Astrocyte of the cerebellum (primary cell): Measurements from ENCODE around the gene CATSPER1.
A peak's percentile ranks its signal among the peaks of the same experiment; 100 is the strongest.

Experiments used
- DNase-seq: peaks from one replicate; pipeline ENCODE4 v3.0.0-alpha.2; 2011; ENCODE audit warnings: low read depth
- H3K4me3 ChIP-seq: 2 replicates; pipeline ENCODE4 v1.5.1; 2011; ENCODE audit warnings: mild to moderate bottlenecking, low read depth, low read length, moderate library complexity
- CTCF ChIP-seq: IDR thresholded peaks from 2 replicates; pipeline ENCODE4 v1.5.1; 2012; ENCODE audit warnings: low read length, low read depth, moderate library complexity, mild to moderate bottlenecking; ENCODE audit errors: missing control alignments
- in situ Hi-C: cut with HindIII; loops from 2 replicates; pipeline ENCODE4 v1.10.0; 2017; ENCODE audit warnings: low sequenced_read_pairs

The CATSPER1 gene

GRCh38 chr11:66070604-66071380 is 44.5 kb upstream of the CATSPER1 start:
- in situ Hi-C loops: no loop called here
- DNase-seq: no peak

GRCh38 chr11:66069715-66070603 is 43.7 kb upstream of the CATSPER1 start, which contains the start of gene PACS1:
Gene PACS1 (plus strand): TSS chr11:66070272. CDS start chr11:66070487, 215 bp downstream.
- H3K4me3 ChIP-seq: peak within 1 kb of the TSS; percentile 70
- in situ Hi-C loops: no loop called here
- DNase-seq: no peak
- TF ChIP-seq CTCF: peak; percentile 1

More at GRCh38 chr11:66070604-66071380, 44.5 kb upstream of the CATSPER1 start:
- peak overlapping the region; percentile 70 for H3K4me3 ChIP-seq
- TF ChIP-seq CTCF: no peak

- no peak for DNase-seq
- peak overlapping the region; percentile 70 for H3K4me3 ChIP-seq
- in situ Hi-C loops: no loop called here
- TF ChIP-seq CTCF: peak; percentile 28
Observed at GRCh38 chr11:66068923-66069714, 42.8 kb upstream of the CATSPER1 start.

- peak; percentile 49 for DNase-seq
- in situ Hi-C loops: no loop called here
- no peak overlapping the region for H3K4me3 ChIP-seq
Observed at GRCh38 chr11:66068154-66068821, 42.0 kb upstream of the CATSPER1 start.

GRCh38 chr11:66067640-66068039 is 41.4 kb upstream of the CATSPER1 start:
- DNase-seq: no peak
- TF ChIP-seq CTCF: no peak
- in situ Hi-C loops: no loop called here
- no peak overlapping the region for H3K4me3 ChIP-seq

More at GRCh38 chr11:66068154-66068821, 42.0 kb upstream of the CATSPER1 start:
- TF ChIP-seq CTCF: peak; percentile 92
